GM12801 (cell line): Measurements from ENCODE around the gene NF1.

Source experiments
- CTCF ChIP-seq: IDR thresholded peaks from one replicate; pipeline ENCODE4 v1.5.1; 2011; ENCODE audit warnings: control low read depth; ENCODE audit not compliant: insufficient read length; ENCODE audit errors: extremely low read depth

NF1 gene

GRCh38 chr17:31094600-31095235, at the start of gene NF1:
Gene NF1, plus strand, starts transcription at chr17:31094977. Its CDS starts 333 bp downstream, at chr17:31095310.
- no peak for TF ChIP-seq CTCF

GRCh38 chr17:31048142-31048541, 46.6 kb upstream of the NF1 start:
- no peak for TF ChIP-seq CTCF

- TF ChIP-seq CTCF = no peak
These were observed 46.0 kb upstream of the NF1 start for GRCh38 chr17:31048780-31049179.

- no peak for TF ChIP-seq CTCF
These were observed 43.8 kb upstream of the NF1 start for GRCh38 chr17:31050948-31051347.

- no peak for TF ChIP-seq CTCF
These were observed 43.3 kb upstream of the NF1 start for GRCh38 chr17:31051506-31051905.

GRCh38 chr17:31052187-31052889, 42.4 kb upstream of the NF1 start:
- no peak for TF ChIP-seq CTCF

- TF ChIP-seq CTCF = no peak
These were observed 41.7 kb upstream of the NF1 start for GRCh38 chr17:31053071-31053470.
